Prostate gland (tissue), 2 donors: ENCODE measurements around the gene UTP14A.

Experiments
- CTCF ChIP-seq, 4 experiments: fragments of 200-600 bp in 2 of 4; fragments of 450-650 bp in 2 of 4; sonication (generic) in 2 of 4; IDR thresholded peaks; 1 replicate in 3 of 4; 2 replicates in 1 of 4; pipeline ENCODE4 v1.5.1; 2016 to 2019; ENCODE audit warnings: antibody characterized with exemption in 4 of 4, mild to moderate bottlenecking in 2 of 4, moderate library complexity in 2 of 4
- POLR2A ChIP-seq: fragments of 450-650 bp; IDR thresholded peaks from one replicate; pipeline ENCODE4 v1.6.1; 2016; ENCODE audit warnings: antibody characterized with exemption, mild to moderate bottlenecking

- TF ChIP-seq POLR2A (no peak), CTCF (IDR thresholded peaks at IDR 0.05) (no peak)
Observed at GRCh38 chrX:129933700-129934099, 27.7 kb downstream of the UTP14A start.
